ENCODE data around the gene CDC14C. TPM values are rescaled to one million over a fixed set of nuclear protein-coding genes. Genes with fewer than 3 reads are reported as not detected.

The CDC14C gene
- polyA plus RNA-seq, 3 donors, result 0.04 to 0.11 TPM; not detected in 1

GRCh38 chr7:48962821-48963505 is 38.6 kb downstream of the CDC14C start:
- no peak for DNase-seq (ENCODE audit: extremely low read depth in 1 of 11, low read depth in 9 of 11, low spot score in 4 of 11)

GRCh38 chr7:48964074-48964473 is 39.7 kb downstream of the CDC14C start:
- DNase-seq (ENCODE audit: extremely low read depth in 1 of 11, low read depth in 9 of 11, low spot score in 4 of 11), result peak in 1 of 11 donors; percentile 21

- DNase-seq (ENCODE audit: extremely low read depth in 1 of 11, low read depth in 9 of 11, low spot score in 4 of 11), result no peak
These were observed 46.8 kb downstream of the CDC14C start for GRCh38 chr7:48971173-48971572.

DNA sequence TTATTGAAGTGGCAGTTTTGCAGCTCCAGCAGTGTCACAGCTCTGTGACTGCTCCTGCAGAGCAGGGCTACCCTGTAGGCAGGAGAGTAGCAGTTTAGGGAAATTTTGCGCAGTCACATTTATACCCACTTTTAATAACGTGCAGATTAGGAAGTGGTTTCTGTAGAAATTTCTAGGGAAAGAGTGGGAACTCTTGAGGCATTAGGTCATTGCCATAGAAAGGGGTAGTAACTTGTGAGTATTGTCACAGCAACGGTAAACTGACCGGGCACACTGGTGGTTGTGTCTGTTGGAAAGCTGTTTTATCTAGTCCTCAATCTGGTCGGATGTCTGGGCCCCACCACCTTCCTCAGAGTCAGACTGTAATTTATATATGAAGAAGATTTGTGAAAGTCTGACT is 51.9 kb downstream of the CDC14C start:
- DNase-seq (ENCODE audit: extremely low read depth in 1 of 11, low read depth in 9 of 11, low spot score in 4 of 11), result no peak

GRCh38 chr7:48976850-48977249 is 52.5 kb downstream of the CDC14C start:
- DNase-seq (ENCODE audit: extremely low read depth in 1 of 11, low read depth in 9 of 11, low spot score in 4 of 11), result no peak
